Upper lobe of left lung (tissue), 6 donors: ENCODE measurements around the gene CCNO. TPM values are rescaled to one million over a fixed set of nuclear protein-coding genes. Genes with fewer than 3 reads are reported as not detected.

Experiments used
- ATAC-seq, 2 donors: fragments of 200-7000 bp; cut with Tn5 transposase; one replicate each; pipeline ENCODE4 v1.9.1; 2022; ENCODE audit warnings: mild to moderate bottlenecking in 2 of 2, moderate library complexity in 2 of 2; ENCODE audit not compliant: low FRiP score in 2 of 2
- DNase-seq, 2 donors: peaks; one replicate each; pipeline ENCODE4 v3.0.0-alpha.2; 2019 to 2020
- H3K27ac ChIP-seq, 4 donors: fragments of 200-600 bp; sonication (generic); one replicate each; pipeline ENCODE4 v1.5.1; 2016 to 2019
- H3K27me3 ChIP-seq, 4 donors: fragments of 200-600 bp; sonication (generic); one replicate each; pipeline ENCODE4 v1.5.1; 2017 to 2019
- H3K36me3 ChIP-seq, 4 donors: fragments of 200-600 bp; sonication (generic); one replicate each; pipeline ENCODE4 v1.5.1; 2016 to 2019
- H3K4me1 ChIP-seq, 4 donors: fragments of 200-600 bp; sonication (generic); one replicate each; pipeline ENCODE4 v1.5.1; 2018 to 2019
- H3K4me3 ChIP-seq, 4 donors: fragments of 200-600 bp; sonication (generic); one replicate each; pipeline ENCODE4 v1.5.1; 2017 to 2019; ENCODE audit warnings: mild to moderate bottlenecking in 2 of 4, moderate library complexity in 1 of 4
- H3K9me3 ChIP-seq, 4 donors: fragments of 200-600 bp; sonication (generic); one replicate each; pipeline ENCODE4 v1.5.1; 2018 to 2019
- EP300 ChIP-seq, 4 donors: sonication (generic); formaldehyde crosslinking; IDR thresholded peaks; one replicate each; pipeline ENCODE4 v1.5.1; 2017; ENCODE audit warnings: antibody characterized with exemption in 4 of 4, control low read depth in 2 of 4
- POLR2A ChIP-seq, 4 donors: fragments of 450-650 bp; IDR thresholded peaks; one replicate each; pipeline ENCODE4 v1.5.1; 2016 to 2017; ENCODE audit warnings: antibody characterized with exemption in 4 of 4, mild to moderate bottlenecking in 2 of 4
- POLR2AphosphoS5 ChIP-seq, 2 donors: sonication (generic); formaldehyde crosslinking; IDR thresholded peaks; one replicate each; pipeline ENCODE4 v1.5.1; 2017; ENCODE audit warnings: antibody characterized with exemption in 2 of 2
- WGBS, 2 donors: methylation state at CpG; one replicate each; pipeline ENCODE4 v1.1.5; 2017 to 2018; 5-methylcytosine and 5-hydroxymethylcytosine counted together
- total RNA-seq, 6 donors: library from RNA; depleted of rRNA in 4 of 6; stranded (reverse); fragments of >200 nt in 4 of 6; gene quantifications; one replicate each; pipeline versions ENCODE4 v1.1.0 to v1.2.1, GENCODE V29; 2016 to 2021
- TF ChIP-seq, protein P1 (sequence below), 6 experiments: fragments of 450-650 bp in 4 of 6; fragments of 200-600 bp in 2 of 6; sonication (generic) in 2 of 6; IDR thresholded peaks; one replicate each; pipeline ENCODE4 v1.5.1; 2016 to 2019; ENCODE audit warnings: antibody characterized with exemption in 6 of 6
- donor health status: DM: no; HTN: no; CAD: no; lungs with moderate emphysema.
- donor health status: DM: no; HTN: yes; CAD: no; lungs with severe emphysema.

The CCNO gene
- total RNA-seq, 6 donors from 2014 or later = 0.31 to 8.5 (median 2.4) TPM; not detected in 1

DNA sequence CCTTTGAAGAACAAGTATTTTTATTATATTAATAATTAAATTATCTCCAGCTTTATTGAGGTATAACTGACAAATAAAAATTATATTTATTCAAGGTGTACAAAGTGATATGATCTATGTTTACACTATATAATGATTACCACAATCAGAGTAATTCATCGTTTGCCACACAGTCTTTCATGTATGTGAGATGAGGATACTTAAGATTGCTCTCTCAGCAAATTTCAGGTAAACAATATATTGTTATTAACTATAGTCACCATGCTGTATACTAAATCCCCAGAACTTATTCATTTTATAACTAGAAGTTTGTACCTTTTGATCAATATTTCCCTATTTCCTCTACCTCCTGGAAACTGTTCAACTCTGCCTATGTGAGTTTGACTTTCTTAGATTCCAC, 16.7 kb upstream of the CCNO start:
- DNase-seq = no peak
- TF ChIP-seq POLR2AphosphoS5 (IDR thresholded peaks at IDR 0.05) (no peak), POLR2A (IDR thresholded peaks at IDR 0.05) (no peak), EP300 (IDR thresholded peaks at IDR 0.05) (no peak)
- TF ChIP-seq, protein P1, sequence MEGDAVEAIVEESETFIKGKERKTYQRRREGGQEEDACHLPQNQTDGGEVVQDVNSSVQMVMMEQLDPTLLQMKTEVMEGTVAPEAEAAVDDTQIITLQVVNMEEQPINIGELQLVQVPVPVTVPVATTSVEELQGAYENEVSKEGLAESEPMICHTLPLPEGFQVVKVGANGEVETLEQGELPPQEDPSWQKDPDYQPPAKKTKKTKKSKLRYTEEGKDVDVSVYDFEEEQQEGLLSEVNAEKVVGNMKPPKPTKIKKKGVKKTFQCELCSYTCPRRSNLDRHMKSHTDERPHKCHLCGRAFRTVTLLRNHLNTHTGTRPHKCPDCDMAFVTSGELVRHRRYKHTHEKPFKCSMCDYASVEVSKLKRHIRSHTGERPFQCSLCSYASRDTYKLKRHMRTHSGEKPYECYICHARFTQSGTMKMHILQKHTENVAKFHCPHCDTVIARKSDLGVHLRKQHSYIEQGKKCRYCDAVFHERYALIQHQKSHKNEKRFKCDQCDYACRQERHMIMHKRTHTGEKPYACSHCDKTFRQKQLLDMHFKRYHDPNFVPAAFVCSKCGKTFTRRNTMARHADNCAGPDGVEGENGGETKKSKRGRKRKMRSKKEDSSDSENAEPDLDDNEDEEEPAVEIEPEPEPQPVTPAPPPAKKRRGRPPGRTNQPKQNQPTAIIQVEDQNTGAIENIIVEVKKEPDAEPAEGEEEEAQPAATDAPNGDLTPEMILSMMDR (IDR thresholded peaks at IDR 0.05) = no peak
- H3K36me3 ChIP-seq = peaks cover 0 to 9% (median 4%) of the 10 kb centered on the region in 4 donors
- no peak for ATAC-seq
- no peaks in the 10 kb centered on the region for H3K4me1 ChIP-seq
- no peaks in the 10 kb centered on the region for H3K27me3 ChIP-seq
- no peak overlapping the region for H3K27ac ChIP-seq
- WGBS, 2 donors = 55 to 61% methylated on average over 1 of the region's 1 CpG
- peaks cover 8 to 13% (median 10%) of the 10 kb centered on the region in 4 donors for H3K9me3 ChIP-seq
- H3K4me3 ChIP-seq = no peak overlapping the region

DNA sequence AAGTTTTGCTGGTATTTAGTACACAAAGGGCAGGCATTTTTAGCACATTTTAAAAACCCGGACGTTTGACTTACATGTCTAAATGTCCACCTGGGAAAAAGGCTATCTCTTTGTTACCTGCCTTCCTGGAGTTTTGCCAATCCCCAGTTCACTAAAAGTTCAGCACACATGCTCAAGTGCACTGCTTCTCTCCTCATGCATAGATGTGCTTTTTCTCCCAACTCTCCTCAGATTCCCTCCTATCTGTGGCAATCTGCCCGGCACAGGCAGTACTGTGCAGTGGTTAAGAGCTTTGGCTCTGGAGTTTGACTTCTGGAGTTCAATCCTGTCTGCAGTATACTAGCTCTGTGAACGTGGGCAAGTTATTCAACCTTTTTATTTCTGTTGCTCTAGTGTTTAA, 8.3 kb upstream of the CCNO start:
- TF ChIP-seq, protein P1 (IDR thresholded peaks at IDR 0.05) = no peak
- TF ChIP-seq POLR2AphosphoS5 (IDR thresholded peaks at IDR 0.05) (no peak), EP300 (IDR thresholded peaks at IDR 0.05) (no peak)
- WGBS, 2 donors = 59 to 64% methylated on average over 4 of the region's 4 CpGs
- Histone ChIP-seq H3K36me3 (no peaks in the 10 kb centered on the region), H3K9me3 (no peaks in the 10 kb centered on the region), H3K27ac (no peak overlapping the region), H3K27me3 (no peaks in the 10 kb centered on the region), H3K4me1 (no peaks in the 10 kb centered on the region), H3K4me3 (no peak overlapping the region)
- DNase-seq (no peak), ATAC-seq (peak in 1 of 2 donors; percentile 43)

DNA sequence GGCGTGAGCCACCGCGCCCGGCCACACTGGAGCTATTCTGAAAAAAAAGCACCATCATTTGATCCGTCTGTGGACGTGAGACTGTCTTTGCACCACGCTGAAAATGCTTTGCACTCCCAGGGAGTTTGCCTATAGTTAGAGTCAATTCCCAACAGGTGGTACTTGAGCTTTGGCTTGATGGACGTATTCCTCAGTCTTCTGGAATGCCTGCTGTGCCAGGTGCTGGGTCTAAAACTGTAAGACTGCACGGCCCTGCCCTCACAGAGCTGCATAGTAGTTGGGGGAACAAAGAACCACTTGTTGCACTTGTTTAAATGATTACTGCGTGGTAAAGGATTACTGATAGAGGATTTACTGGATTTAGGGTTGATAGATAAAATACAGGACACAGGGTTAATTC, 3.4 kb upstream of the CCNO start:
- Histone ChIP-seq H3K36me3 (no peaks in the 10 kb centered on the region), H3K9me3 (no peaks in the 10 kb centered on the region), H3K4me1 (peaks cover 27 to 29% (median 28%) of the 10 kb centered on the region in 4 donors), H3K27me3 (peaks cover 0 to 34% (median 20%) of the 10 kb centered on the region in 4 donors), H3K27ac (no peak overlapping the region), H3K4me3 (no peak overlapping the region)
- no peak for TF ChIP-seq POLR2AphosphoS5 (IDR thresholded peaks at IDR 0.05)
- TF ChIP-seq, protein P1 (IDR thresholded peaks at IDR 0.05) = no peak
- TF ChIP-seq POLR2A (IDR thresholded peaks at IDR 0.05) = no peak
- TF ChIP-seq EP300 (IDR thresholded peaks at IDR 0.05) = no peak
- DNase-seq (peak in 1 of 2 donors; percentile 32), ATAC-seq (no peak)
- 79 to 85% methylated on average over 10 of the region's 10 CpGs for WGBS, 2 donors

DNA sequence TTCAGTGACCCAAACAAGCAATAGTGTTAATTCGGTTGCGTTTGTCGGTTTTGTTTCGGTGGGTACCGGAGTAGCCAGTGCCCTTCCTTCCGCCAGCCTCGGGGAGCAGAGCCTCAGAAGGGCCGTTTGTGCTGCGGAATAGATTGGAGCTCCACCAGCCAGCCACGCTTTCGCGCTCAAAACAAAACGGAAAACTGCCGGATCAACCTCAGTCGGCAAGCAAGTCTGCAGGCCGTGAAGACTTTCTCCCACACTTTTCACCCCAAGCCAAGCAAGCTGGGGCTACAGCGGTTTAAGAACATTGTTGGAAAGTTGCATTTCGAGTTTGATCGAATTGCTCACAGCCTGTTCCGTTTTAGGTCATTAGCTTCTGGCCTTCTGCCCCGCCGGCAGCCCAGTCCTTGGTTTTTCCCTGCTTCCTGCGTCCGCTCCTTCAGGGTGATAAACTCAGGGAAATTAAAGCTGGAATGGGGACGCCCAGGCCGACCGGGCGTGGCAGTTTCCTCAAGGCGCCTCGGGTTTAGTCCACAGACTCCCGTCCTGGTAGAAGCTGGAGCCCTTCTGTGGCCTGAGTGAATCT, 803 bp upstream of the CCNO start:
- no peak for DNase-seq
- TF ChIP-seq, protein P1 (IDR thresholded peaks at IDR 0.05) = no peak
- TF ChIP-seq EP300 (IDR thresholded peaks at IDR 0.05) = no peak
- TF ChIP-seq POLR2AphosphoS5 (IDR thresholded peaks at IDR 0.05) = no peak
- TF ChIP-seq POLR2A (IDR thresholded peaks at IDR 0.05) = no peak
- Histone ChIP-seq H3K9me3 (no peaks in the 10 kb centered on the region), H3K4me1 (peaks cover 34 to 38% (median 36%) of the 10 kb centered on the region in 4 donors), H3K27ac (no peak overlapping the region), H3K27me3 (peaks cover 0 to 54% (median 38%) of the 10 kb centered on the region in 4 donors), H3K4me3 (peak overlapping the region; percentile 27 to 56 (median 48)), H3K36me3 (no peaks in the 10 kb centered on the region)
- ATAC-seq = peak in 1 of 2 donors; percentile 31
- 5 to 13% methylated on average over 25 to 31 of the region's 31 CpGs for WGBS, 2 donors
